ENCODE results near the gene PLCH2. TPM values are rescaled to one million over a fixed set of nuclear protein-coding genes. Genes with fewer than 3 reads are reported as not detected.

The PLCH2 gene
- total and polyA plus RNA-seq, 11 donors: 0.04 to 1.0 (median 0.35) TPM; not detected in 4

GRCh38 chr1:2445162-2445822 lies 30.8 kb upstream of the PLCH2 start:
- 63 to 69% (median 67%) methylated on average over 13 to 16 of the region's 16 CpGs for WGBS, 4 donors
- Histone ChIP-seq H3K36me3 (no peaks in the 10 kb centered on the region), H3K27ac (no peak overlapping the region), H3K27me3 (peaks cover 34 to 77% (median 43%) of the 10 kb centered on the region in 9 donors), H3K4me1 (peaks cover 0 to 10% (median 0%) of the 10 kb centered on the region in 12 donors), H3K4me3 (no peak overlapping the region), H3K9me3 (no peaks in the 10 kb centered on the region)
- TF ChIP-seq CTCF (IDR thresholded peaks at IDR 0.05) (no peak), POLR2A (IDR thresholded peaks at IDR 0.05) (no peak)
- ATAC-seq: no peak
- intact Hi-C loops (cut with DNase I): no loop called here
- DNase-seq: no peak

- Histone ChIP-seq H3K4me1 (peaks cover 0 to 10% (median 0%) of the 10 kb centered on the region in 12 donors), H3K36me3 (no peaks in the 10 kb centered on the region), H3K4me3 (no peak overlapping the region), H3K27ac (no peak overlapping the region), H3K27me3 (peaks cover 34 to 79% (median 45%) of the 10 kb centered on the region in 9 donors), H3K9me3 (no peaks in the 10 kb centered on the region)
- DNase-seq: no peak
- ATAC-seq: no peak
- no peak for TF ChIP-seq POLR2A (IDR thresholded peaks at IDR 0.05)
- TF ChIP-seq CTCF (IDR thresholded peaks at IDR 0.05): no peak
- WGBS, 4 donors: 70 to 83% (median 78%) methylated on average over 12 to 15 of the region's 15 CpGs
- intact Hi-C loops (cut with DNase I): no loop called here
These were observed 30.3 kb upstream of the PLCH2 start for GRCh38 chr1:2445823-2446215.

GRCh38 chr1:2446394-2446793 lies 29.7 kb upstream of the PLCH2 start:
- Histone ChIP-seq H3K4me3 (no peak overlapping the region), H3K9me3 (no peaks in the 10 kb centered on the region), H3K27ac (no peak overlapping the region), H3K36me3 (no peaks in the 10 kb centered on the region), H3K27me3 (peaks cover 32 to 79% (median 49%) of the 10 kb centered on the region in 9 donors), H3K4me1 (peaks cover 0 to 10% (median 0%) of the 10 kb centered on the region in 12 donors)
- TF ChIP-seq CTCF (IDR thresholded peaks at IDR 0.05) (no peak), POLR2A (IDR thresholded peaks at IDR 0.05) (no peak)
- no peak for DNase-seq
- 19 to 22% (median 21%) methylated on average over 10 to 13 of the region's 13 CpGs for WGBS, 4 donors
- no peak for ATAC-seq
- intact Hi-C loops (cut with DNase I): no loop called here

GRCh38 chr1:2446861-2447260 lies 29.2 kb upstream of the PLCH2 start:
- Histone ChIP-seq H3K4me1 (peaks cover 0 to 10% (median 0%) of the 10 kb centered on the region in 12 donors), H3K9me3 (no peaks in the 10 kb centered on the region), H3K27ac (no peak overlapping the region), H3K4me3 (no peak overlapping the region), H3K27me3 (peaks cover 30 to 79% (median 48%) of the 10 kb centered on the region in 9 donors), H3K36me3 (no peaks in the 10 kb centered on the region)
- TF ChIP-seq POLR2A (IDR thresholded peaks at IDR 0.05) (no peak), CTCF (IDR thresholded peaks at IDR 0.05) (no peak)
- 20 to 50% (median 40%) methylated on average over 1 to 9 of the region's 9 CpGs for WGBS, 4 donors
- intact Hi-C loops (cut with DNase I): no loop called here
- no peak for ATAC-seq
- no peak for DNase-seq
